Thoracic aorta (tissue), 2 donors: Measurements from ENCODE around the gene MIS12. TPM values are rescaled to one million over a fixed set of nuclear protein-coding genes. Genes with fewer than 3 reads are reported as not detected.
A peak's percentile ranks its signal among the peaks of the same experiment; 100 is the strongest.

Source experiments
- ATAC-seq: fragments of 150-250 bp; one replicate; pipeline ENCODE4 v1.8.0; 2017; ENCODE audit warnings: low read depth; ENCODE audit not compliant: insufficient number of reproducible peaks, low FRiP score
- DNase-seq: peaks from one replicate; pipeline ENCODE4 v3.0.0-alpha.2; 2020; ENCODE audit warnings: low spot score
- H3K27ac ChIP-seq, 2 donors: fragments of 200-600 bp; sonication (generic); 1 replicate in 1 of 2; 2 replicates in 1 of 2; pipeline ENCODE4 v1.5.1; 2016; ENCODE audit warnings: mild to moderate bottlenecking in 2 of 2, moderate library complexity in 2 of 2
- H3K27me3 ChIP-seq: fragments of 200-600 bp; sonication (generic); replicated peaks from 2 replicates; pipeline ENCODE4 v1.6.0; 2016; ENCODE audit warnings: mild to moderate bottlenecking; ENCODE audit not compliant: insufficient read depth
- H3K36me3 ChIP-seq: fragments of 200-600 bp; sonication (generic); one replicate; pipeline ENCODE4 v1.5.1; 2016
- H3K4me1 ChIP-seq, 2 donors: fragments of 200-600 bp; sonication (generic); 1 replicate in 1 of 2; 2 replicates in 1 of 2; pipeline versions ENCODE4 v1.5.1 to v1.6.0; 2016; ENCODE audit warnings: low read depth in 2 of 2, mild to moderate bottlenecking in 1 of 2; ENCODE audit not compliant: control insufficient read depth in 1 of 2
- H3K4me3 ChIP-seq: fragments of 200-600 bp; sonication (generic); 2 replicates; pipeline ENCODE4 v1.5.1; 2016; ENCODE audit warnings: mild to moderate bottlenecking
- H3K9me3 ChIP-seq: fragments of 200-600 bp; sonication (generic); 2 replicates; pipeline ENCODE4 v1.5.1; 2016
- total RNA-seq, 2 donors: library from RNA; depleted of rRNA; stranded (reverse); fragments of >200 nt; gene quantifications; one replicate each; pipeline versions ENCODE4 v1.1.0 to v1.2.3, GENCODE V29; 2016
- TF ChIP-seq, protein P1 (sequence below): fragments of 200-600 bp; sonication (generic); IDR thresholded peaks from one replicate; pipeline ENCODE4 v1.5.1; 2019; ENCODE audit warnings: antibody characterized with exemption

Gene MIS12
- total RNA-seq, 2 donors from 2014 or later: 10.3 to 12.8 TPM

DNA sequence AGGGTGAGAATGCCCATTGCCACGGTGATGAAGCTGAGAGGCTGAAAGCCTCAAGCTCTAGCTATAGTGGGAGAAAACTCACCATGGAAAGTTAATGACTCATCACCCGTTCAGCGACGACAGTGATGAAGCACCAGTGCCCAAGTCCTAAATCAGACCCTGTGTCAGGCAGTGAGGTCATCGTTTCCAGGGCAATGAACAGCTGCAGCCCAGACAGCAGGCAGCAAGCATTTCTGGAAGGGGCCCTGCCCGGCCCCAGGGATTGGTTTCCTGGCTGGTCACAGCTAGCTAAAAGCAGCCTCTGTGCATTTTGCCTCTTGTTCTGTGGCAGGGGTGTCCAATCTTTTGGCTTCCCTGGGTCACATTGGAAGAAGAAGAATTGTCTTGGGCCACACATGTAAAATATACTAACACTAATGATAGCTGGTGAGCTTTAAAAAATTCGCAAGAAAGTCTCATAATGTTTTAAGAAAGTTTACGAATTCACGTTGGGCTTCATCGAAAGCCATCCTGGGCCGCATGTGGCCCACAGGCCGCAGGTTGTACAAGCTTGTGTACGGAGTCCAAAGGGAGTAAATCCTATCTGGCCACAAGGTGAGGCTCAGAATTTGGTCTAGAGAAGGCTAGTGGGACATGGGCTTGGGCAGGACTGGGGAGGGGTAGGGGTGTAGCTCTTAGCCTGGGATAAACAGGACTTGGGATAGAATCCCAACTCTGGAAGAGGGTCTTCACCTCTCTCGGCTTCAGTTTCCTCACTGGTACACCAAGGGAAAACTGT, 40.6 kb downstream of the MIS12 start:
- ATAC-seq: peak; percentile 98
- DNase-seq: peak; percentile 83
- peaks cover 6 to 18% of the 10 kb centered on the region in 2 donors for H3K4me1 ChIP-seq
- H3K27ac ChIP-seq: peak overlapping the region; percentile 78 to 85
- H3K9me3 ChIP-seq: no peaks in the 10 kb centered on the region
- H3K4me3 ChIP-seq: no peak overlapping the region
- no peaks in the 10 kb centered on the region for H3K27me3 ChIP-seq
- peaks cover 29% of the 10 kb centered on the region for H3K36me3 ChIP-seq
- TF ChIP-seq, protein P1, sequence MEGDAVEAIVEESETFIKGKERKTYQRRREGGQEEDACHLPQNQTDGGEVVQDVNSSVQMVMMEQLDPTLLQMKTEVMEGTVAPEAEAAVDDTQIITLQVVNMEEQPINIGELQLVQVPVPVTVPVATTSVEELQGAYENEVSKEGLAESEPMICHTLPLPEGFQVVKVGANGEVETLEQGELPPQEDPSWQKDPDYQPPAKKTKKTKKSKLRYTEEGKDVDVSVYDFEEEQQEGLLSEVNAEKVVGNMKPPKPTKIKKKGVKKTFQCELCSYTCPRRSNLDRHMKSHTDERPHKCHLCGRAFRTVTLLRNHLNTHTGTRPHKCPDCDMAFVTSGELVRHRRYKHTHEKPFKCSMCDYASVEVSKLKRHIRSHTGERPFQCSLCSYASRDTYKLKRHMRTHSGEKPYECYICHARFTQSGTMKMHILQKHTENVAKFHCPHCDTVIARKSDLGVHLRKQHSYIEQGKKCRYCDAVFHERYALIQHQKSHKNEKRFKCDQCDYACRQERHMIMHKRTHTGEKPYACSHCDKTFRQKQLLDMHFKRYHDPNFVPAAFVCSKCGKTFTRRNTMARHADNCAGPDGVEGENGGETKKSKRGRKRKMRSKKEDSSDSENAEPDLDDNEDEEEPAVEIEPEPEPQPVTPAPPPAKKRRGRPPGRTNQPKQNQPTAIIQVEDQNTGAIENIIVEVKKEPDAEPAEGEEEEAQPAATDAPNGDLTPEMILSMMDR: no peak

DNA sequence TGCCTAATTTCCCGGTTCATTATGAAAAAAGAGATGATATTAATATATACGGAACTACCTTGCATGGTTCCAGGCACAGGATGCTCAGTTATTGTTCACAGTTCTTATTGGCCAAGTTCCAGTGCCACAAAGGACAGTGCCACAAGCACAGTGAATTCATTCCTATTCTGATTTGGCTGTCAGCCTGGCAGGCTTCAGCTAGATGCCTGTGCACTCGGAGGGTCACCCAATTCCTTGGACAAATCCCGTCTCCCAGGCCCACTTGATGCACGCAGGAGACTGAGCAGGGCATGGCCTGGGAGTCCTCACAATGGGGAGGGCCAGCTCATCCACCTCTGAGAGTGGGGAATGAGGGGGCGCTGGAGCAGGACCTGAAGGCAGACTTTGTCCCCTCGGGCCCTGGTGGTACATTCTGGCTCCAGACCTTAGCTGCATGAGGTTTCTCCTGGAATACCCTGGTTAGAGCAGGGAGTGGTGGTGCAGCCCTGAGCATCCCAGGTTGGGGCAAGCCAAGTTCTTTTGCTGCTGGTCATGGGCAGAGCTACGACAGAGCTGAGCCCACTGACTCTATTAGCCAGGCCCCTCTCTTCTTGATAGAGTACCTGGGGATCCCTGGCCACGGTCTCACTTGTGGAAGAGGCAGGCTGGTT, 41.4 kb downstream of the MIS12 start:
- H3K4me3 ChIP-seq: no peak overlapping the region
- TF ChIP-seq, protein P1: no peak
- peaks cover 6 to 18% of the 10 kb centered on the region in 2 donors for H3K4me1 ChIP-seq
- H3K27ac ChIP-seq: peak overlapping the region; percentile 78 to 85
- no peaks in the 10 kb centered on the region for H3K9me3 ChIP-seq
- peaks cover 33% of the 10 kb centered on the region for H3K36me3 ChIP-seq
- DNase-seq (no peak), ATAC-seq (no peak)
- no peaks in the 10 kb centered on the region for H3K27me3 ChIP-seq

DNA sequence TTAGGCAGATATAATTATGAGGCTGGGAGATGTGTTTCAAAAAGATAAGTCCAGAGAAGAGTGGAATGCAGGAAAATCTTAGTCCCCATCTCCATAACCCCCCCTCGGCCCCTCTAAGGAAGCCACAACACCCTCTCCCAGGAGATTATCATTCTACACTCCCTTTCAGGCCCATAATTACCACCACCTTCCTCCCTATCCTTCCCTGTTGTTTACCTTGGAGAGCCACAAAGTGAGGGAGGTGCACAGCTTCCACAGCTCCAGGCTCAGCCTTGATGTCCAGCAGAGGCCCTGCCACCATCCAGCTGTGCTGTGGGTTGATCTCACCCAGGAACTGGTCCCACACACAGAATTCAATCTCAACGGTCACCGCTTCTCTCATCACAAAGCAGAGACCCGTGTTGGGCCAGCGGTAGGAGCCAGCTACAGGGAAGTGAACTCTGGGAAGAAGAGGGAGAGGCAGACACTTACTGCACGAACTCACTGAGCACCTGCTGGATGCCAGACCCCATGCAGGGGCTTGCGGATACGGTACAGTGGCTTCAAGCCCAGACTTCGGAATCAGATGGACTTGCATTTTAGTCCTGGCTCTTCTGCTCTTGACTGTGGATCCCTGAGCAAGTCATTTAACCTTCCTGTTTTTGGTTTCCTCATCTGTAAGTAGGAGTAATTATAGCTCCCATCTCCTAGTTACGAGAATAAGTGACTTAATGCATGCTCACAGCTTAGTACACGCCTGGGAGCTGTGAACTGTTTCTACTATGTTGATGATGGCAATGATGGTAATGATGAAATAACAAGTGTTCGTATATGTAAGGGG, 44.1 kb downstream of the MIS12 start:
- H3K4me3 ChIP-seq: no peak overlapping the region

DNA sequence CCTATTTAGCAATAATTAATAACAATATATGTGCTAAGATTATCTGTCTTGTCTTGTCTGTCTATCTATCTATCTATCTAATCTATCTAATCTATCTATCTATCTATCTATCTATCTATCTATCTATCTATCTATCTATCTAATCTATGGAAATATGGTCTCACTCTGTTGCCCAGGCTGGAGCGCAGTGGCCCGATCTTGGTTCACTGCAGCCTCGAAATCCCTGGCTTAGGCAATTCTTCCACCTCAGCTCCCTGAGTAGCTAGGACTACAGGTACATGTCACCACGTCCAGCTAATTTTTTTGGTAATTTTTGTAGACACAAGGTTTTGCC, 44.7 kb downstream of the MIS12 start:
- Histone ChIP-seq H3K36me3 (peaks cover 28% of the 10 kb centered on the region), H3K27me3 (no peaks in the 10 kb centered on the region), H3K4me1 (peaks cover 6 to 17% of the 10 kb centered on the region in 2 donors), H3K27ac (no peak overlapping the region), H3K4me3 (no peak overlapping the region), H3K9me3 (no peaks in the 10 kb centered on the region)
- DNase-seq: no peak
- TF ChIP-seq, protein P1: no peak
- ATAC-seq: no peak

More for the DNA sequence above, 44.1 kb downstream of the MIS12 start:
- no peaks in the 10 kb centered on the region for H3K27me3 ChIP-seq
- no peaks in the 10 kb centered on the region for H3K9me3 ChIP-seq
- H3K27ac ChIP-seq: no peak overlapping the region
- no peak for ATAC-seq
- peaks cover 6 to 18% of the 10 kb centered on the region in 2 donors for H3K4me1 ChIP-seq
- H3K36me3 ChIP-seq: peaks cover 25% of the 10 kb centered on the region
- no peak for DNase-seq
- TF ChIP-seq, protein P1: no peak

DNA sequence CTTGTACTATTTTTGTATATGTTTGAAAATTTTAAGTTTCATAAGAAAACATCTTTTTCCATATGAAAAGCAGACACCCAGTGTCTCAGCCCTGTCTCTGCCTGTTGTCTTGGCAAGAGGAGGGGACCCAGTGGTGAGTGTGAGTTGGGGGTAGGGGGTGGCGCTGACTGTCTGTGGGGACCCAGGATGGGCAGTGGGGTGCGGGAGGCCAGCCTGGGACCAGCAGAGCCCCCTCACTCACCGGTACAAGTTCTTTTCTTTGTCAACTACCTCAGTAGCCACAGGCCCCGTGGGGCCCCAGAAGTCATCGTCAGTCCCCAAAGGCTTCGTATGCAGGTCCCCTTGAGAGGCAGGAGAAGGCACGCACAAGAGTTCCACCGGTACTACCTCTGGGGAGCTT, 46.2 kb downstream of the MIS12 start:
- no peaks in the 10 kb centered on the region for H3K27me3 ChIP-seq
- TF ChIP-seq, protein P1: no peak
- DNase-seq (no peak), ATAC-seq (no peak)
- H3K9me3 ChIP-seq: no peaks in the 10 kb centered on the region
- no peak overlapping the region for H3K4me3 ChIP-seq
- H3K4me1 ChIP-seq: peaks cover under 1 to 4% of the 10 kb centered on the region in 2 donors
- no peak overlapping the region for H3K27ac ChIP-seq
- H3K36me3 ChIP-seq: peaks cover 35% of the 10 kb centered on the region
